Tibial artery (tissue), 4 donors: ENCODE measurements around the gene PRRX2.

Source experiments
- DNase-seq, 2 donors: peaks; one replicate each; pipeline ENCODE4 v3.0.0-alpha.2; 2019
- H3K27ac ChIP-seq, 2 donors: fragments of 200-600 bp; sonication (generic) in 1 of 2; 1 replicate in 1 of 2; 2 replicates in 1 of 2; pipeline ENCODE4 v1.5.1; 2018 to 2019; ENCODE audit warnings: mild to moderate bottlenecking in 1 of 2
- H3K27me3 ChIP-seq, 2 donors: fragments of 200-600 bp; sonication (generic) in 1 of 2; one replicate each; pipeline versions ENCODE4 v1.5.1 to v1.6.0; 2016 to 2019
- H3K36me3 ChIP-seq, 3 donors: fragments of 200-600 bp; sonication (generic) in 2 of 3; one replicate each; pipeline ENCODE4 v1.5.1; 2016 to 2019; ENCODE audit warnings: mild to moderate bottlenecking in 2 of 3
- H3K4me1 ChIP-seq, 4 donors: fragments of 200-600 bp; sonication (generic) in 2 of 4; 1 replicate in 3 of 4; 2 replicates in 1 of 4; pipeline ENCODE4 v1.5.1; 2016 to 2019
- H3K4me3 ChIP-seq, 2 donors: fragments of 200-600 bp; sonication (generic) in 1 of 2; 1 replicate in 1 of 2; 2 replicates in 1 of 2; pipeline ENCODE4 v1.5.1; 2018 to 2019; ENCODE audit warnings: mild to moderate bottlenecking in 2 of 2
- H3K9me3 ChIP-seq, 3 donors: fragments of 200-600 bp; sonication (generic) in 1 of 3; one replicate each; pipeline ENCODE4 v1.5.1; 2016 to 2019
- intact Hi-C: fragments of 100-400 bp; cut with DNase I; formaldehyde crosslinking; loops from one replicate; pipeline ENCODE4 v1.15.0; 2023; ENCODE audit warnings: low total_unique reads
- TF ChIP-seq, protein P1 (sequence below), 2 experiments: fragments of 200-600 bp in 1 of 2; fragments of 450-650 bp in 1 of 2; IDR thresholded peaks; one replicate each; pipeline ENCODE4 v1.5.1; 2017 to 2019; ENCODE audit warnings: antibody characterized with exemption in 2 of 2, mild to moderate bottlenecking in 1 of 2, moderate library complexity in 1 of 2

Gene PRRX2

GRCh38 chr9:129717991-129718390 lies 52.5 kb downstream of the PRRX2 start:
- H3K36me3 ChIP-seq: peaks cover 0 to 20% (median 9%) of the 10 kb centered on the region in 3 donors
- intact Hi-C loops: no loop called here
- H3K4me3 ChIP-seq: no peak overlapping the region
- TF ChIP-seq, protein P1, sequence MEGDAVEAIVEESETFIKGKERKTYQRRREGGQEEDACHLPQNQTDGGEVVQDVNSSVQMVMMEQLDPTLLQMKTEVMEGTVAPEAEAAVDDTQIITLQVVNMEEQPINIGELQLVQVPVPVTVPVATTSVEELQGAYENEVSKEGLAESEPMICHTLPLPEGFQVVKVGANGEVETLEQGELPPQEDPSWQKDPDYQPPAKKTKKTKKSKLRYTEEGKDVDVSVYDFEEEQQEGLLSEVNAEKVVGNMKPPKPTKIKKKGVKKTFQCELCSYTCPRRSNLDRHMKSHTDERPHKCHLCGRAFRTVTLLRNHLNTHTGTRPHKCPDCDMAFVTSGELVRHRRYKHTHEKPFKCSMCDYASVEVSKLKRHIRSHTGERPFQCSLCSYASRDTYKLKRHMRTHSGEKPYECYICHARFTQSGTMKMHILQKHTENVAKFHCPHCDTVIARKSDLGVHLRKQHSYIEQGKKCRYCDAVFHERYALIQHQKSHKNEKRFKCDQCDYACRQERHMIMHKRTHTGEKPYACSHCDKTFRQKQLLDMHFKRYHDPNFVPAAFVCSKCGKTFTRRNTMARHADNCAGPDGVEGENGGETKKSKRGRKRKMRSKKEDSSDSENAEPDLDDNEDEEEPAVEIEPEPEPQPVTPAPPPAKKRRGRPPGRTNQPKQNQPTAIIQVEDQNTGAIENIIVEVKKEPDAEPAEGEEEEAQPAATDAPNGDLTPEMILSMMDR (IDR thresholded peaks at IDR 0.05): no peak
- no peaks in the 10 kb centered on the region for H3K9me3 ChIP-seq
- DNase-seq: no peak
- peaks cover 5 to 37% (median 32%) of the 10 kb centered on the region in 4 donors for H3K4me1 ChIP-seq
- no peak overlapping the region for H3K27ac ChIP-seq
- no peaks in the 10 kb centered on the region for H3K27me3 ChIP-seq

GRCh38 chr9:129718647-129719046 lies 53.2 kb downstream of the PRRX2 start:
- peaks cover 5 to 31% (median 26%) of the 10 kb centered on the region in 4 donors for H3K4me1 ChIP-seq
- no peak overlapping the region for H3K27ac ChIP-seq
- TF ChIP-seq, protein P1 (IDR thresholded peaks at IDR 0.05): no peak
- intact Hi-C loops: no loop called here
- H3K27me3 ChIP-seq: no peaks in the 10 kb centered on the region
- H3K36me3 ChIP-seq: peaks cover 0 to 20% (median 9%) of the 10 kb centered on the region in 3 donors
- no peaks in the 10 kb centered on the region for H3K9me3 ChIP-seq
- H3K4me3 ChIP-seq: no peak overlapping the region
- DNase-seq: no peak

- TF ChIP-seq, protein P1 (IDR thresholded peaks at IDR 0.05): no peak
- H3K4me1 ChIP-seq: peaks cover 5 to 26% (median 21%) of the 10 kb centered on the region in 4 donors
- H3K9me3 ChIP-seq: no peaks in the 10 kb centered on the region
- H3K27ac ChIP-seq: no peak overlapping the region
- H3K27me3 ChIP-seq: no peaks in the 10 kb centered on the region
- intact Hi-C loops: no loop called here
- DNase-seq: no peak
- peaks cover 0 to 20% (median 9%) of the 10 kb centered on the region in 3 donors for H3K36me3 ChIP-seq
- H3K4me3 ChIP-seq: no peak overlapping the region
These were observed 53.7 kb downstream of the PRRX2 start for GRCh38 chr9:129719135-129719534.

DNA sequence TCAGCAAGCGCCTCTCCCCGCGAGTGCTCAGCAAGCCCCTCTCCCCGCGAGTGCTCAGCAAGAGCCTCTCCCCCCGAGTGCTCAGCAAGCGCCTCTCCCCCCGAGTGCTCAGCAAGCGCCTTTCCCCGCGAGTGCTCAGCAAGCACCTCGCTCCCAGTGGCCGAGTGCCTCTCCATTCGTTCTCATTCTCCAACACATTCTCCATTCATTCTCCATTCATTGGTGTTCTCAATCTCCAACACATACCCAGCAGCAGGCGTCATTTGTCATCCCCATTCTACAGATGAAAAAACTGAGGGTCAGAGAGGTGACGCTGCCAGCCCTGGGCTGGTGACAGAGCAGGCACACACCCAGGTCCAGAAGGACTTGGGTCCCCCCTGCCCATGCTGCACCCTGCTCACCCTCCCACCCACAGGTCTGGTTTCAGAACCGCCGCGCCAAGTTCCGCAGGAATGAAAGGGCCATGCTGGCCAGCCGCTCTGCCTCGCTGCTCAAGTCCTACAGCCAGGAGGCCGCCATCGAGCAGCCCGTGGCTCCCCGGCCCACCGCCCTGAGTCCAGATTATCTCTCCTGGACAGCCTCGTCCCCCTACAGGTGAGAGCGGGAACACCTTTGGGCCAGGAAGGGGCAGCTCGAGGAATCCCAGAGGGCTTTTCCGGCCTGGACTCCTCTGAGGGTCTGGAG lies 54.9 kb downstream of the PRRX2 start:
- Histone ChIP-seq H3K4me1 (peaks cover 4 to 23% (median 9%) of the 10 kb centered on the region in 4 donors), H3K9me3 (no peaks in the 10 kb centered on the region), H3K27me3 (no peaks in the 10 kb centered on the region), H3K4me3 (no peak overlapping the region), H3K36me3 (peaks cover 0 to 20% (median 9%) of the 10 kb centered on the region in 3 donors), H3K27ac (no peak overlapping the region)
- no peak for DNase-seq
- TF ChIP-seq, protein P1 (IDR thresholded peaks at IDR 0.05): no peak
- intact Hi-C loops: no loop called here

DNA sequence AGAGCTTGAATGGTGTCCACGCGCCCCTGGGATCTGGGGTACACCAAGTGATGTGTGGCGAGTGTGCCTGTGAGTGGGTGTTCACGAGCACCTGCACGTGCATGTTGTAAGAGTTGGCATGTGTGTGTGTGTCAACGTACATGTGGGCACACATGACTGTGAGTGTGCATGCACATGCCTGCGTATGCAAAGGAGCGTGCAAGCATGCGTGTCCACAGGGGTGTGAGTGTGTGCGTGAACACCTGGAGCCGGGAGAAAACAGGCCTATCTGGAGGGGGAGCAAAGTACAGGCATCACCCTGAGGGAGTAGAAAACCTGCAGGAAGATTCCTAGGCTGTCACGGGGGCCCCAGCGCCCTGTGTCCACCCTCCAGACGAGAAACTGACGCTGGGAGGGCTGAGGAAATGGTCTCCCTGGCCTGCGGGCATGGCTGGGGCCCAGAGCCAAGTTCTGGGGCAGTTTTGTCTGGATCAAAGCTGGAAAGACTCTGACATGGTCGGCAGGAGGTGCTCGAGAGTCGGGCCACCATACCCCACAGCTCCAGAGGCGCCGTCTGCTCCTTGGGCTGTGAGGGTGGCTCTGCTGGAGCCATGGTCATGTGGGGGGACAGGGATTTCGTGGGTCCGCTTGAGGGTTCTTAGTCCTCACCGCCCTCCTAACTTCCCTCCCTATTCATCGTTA lies 55.6 kb downstream of the PRRX2 start:
- intact Hi-C loops: no loop called here
- no peak for DNase-seq
- Histone ChIP-seq H3K9me3 (no peaks in the 10 kb centered on the region), H3K36me3 (peaks cover 0 to 20% (median 9%) of the 10 kb centered on the region in 3 donors), H3K27me3 (no peaks in the 10 kb centered on the region), H3K4me1 (peaks cover 0 to 23% (median 8%) of the 10 kb centered on the region in 4 donors), H3K27ac (no peak overlapping the region), H3K4me3 (no peak overlapping the region)
- TF ChIP-seq, protein P1 (IDR thresholded peaks at IDR 0.05): no peak
